ENCODE results near the gene GTF2IRD1. TPM values are rescaled to one million over a fixed set of nuclear protein-coding genes. Genes with fewer than 3 reads are reported as not detected.
"Not testable (repeated sequence)": the region's sequence is repeated elsewhere in the genome, so short reads cannot be mapped to it uniquely, and the experiment has no call there.

The GTF2IRD1 gene
- total RNA-seq, 1 experiment from 2014 or later, result 73.6 TPM

- DNase-seq (ENCODE audit: low spot score), result no peak
- Histone ChIP-seq H3K9me3 (ENCODE audit: low read depth, low read length, poor library complexity, severe bottlenecking) (no peaks in the 10 kb centered on the region), H3K27ac (ENCODE audit: low read depth, low read length, poor library complexity, severe bottlenecking) (no peak overlapping the region), H3K4me3 (ENCODE audit: low read depth, low read length, poor library complexity, severe bottlenecking) (no peak overlapping the region), H3K4me1 (ENCODE audit: insufficient read depth, low read length, poor library complexity, severe bottlenecking) (no peaks in the 10 kb centered on the region), H3K27me3 (replicated peaks; ENCODE audit: insufficient read depth, low read depth, low read length, poor library complexity) (no peaks in the 10 kb centered on the region), H3K36me3 (ENCODE audit: insufficient read depth, low read length, poor library complexity, severe bottlenecking) (peaks cover 5% of the 10 kb centered on the region)
- TF ChIP-seq EZH2 (IDR thresholded peaks at IDR 0.05; ENCODE audit: borderline replicate concordance, low read depth, low read length, poor library complexity, severe bottlenecking), result no peak
- TF ChIP-seq, protein P1, sequence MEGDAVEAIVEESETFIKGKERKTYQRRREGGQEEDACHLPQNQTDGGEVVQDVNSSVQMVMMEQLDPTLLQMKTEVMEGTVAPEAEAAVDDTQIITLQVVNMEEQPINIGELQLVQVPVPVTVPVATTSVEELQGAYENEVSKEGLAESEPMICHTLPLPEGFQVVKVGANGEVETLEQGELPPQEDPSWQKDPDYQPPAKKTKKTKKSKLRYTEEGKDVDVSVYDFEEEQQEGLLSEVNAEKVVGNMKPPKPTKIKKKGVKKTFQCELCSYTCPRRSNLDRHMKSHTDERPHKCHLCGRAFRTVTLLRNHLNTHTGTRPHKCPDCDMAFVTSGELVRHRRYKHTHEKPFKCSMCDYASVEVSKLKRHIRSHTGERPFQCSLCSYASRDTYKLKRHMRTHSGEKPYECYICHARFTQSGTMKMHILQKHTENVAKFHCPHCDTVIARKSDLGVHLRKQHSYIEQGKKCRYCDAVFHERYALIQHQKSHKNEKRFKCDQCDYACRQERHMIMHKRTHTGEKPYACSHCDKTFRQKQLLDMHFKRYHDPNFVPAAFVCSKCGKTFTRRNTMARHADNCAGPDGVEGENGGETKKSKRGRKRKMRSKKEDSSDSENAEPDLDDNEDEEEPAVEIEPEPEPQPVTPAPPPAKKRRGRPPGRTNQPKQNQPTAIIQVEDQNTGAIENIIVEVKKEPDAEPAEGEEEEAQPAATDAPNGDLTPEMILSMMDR (conservative IDR thresholded peaks at IDR 0.05; ENCODE audit: low read depth, low read length), result no peak
- CTCF ChIA-PET, result interaction anchor here (0.5 kb wide), 1 partner anchor 630 kb away, joined by 5 read pairs; no protein-coding TSS in a partner anchor
- POLR2A ChIA-PET (ENCODE audit: low non-redundant PET), result no interaction called here
- no TSS peak for BruUV-seq (replicated peaks)
- intact Hi-C loops (cut with micrococcal nuclease; ENCODE audit: unreplicated experiment), result loop anchor here (10.0 kb wide), 1 partner anchor 543 kb away; the partner anchor contains the start of gene TMEM270
Measured at GRCh38 chr7:74407958-74408357, 45.7 kb upstream of the GTF2IRD1 start.

DNA sequence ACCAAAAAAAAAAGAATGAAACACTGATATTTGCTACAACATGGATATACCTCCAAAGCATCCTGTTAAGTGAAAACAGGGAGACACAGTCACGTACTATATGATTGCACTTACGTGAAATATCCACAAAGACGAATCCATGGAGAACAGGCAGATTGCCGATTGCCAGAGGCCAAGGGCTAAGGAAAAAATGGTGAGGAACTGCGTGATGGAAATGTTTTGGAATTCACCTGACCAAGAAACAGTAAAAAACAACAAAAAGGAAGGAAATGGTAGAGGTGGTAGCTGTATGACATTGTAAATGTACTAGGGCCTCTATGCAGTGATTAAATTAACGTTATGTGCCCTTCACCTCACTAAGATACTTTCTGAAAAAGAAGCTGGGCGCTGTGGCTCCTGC is 44.1 kb upstream of the GTF2IRD1 start:
- no peak for DNase-seq (ENCODE audit: low spot score)
- no TSS peak for BruUV-seq (replicated peaks)
- Histone ChIP-seq H3K27ac (ENCODE audit: low read depth, low read length, poor library complexity, severe bottlenecking) (no peak overlapping the region), H3K4me3 (ENCODE audit: low read depth, low read length, poor library complexity, severe bottlenecking) (no peak overlapping the region), H3K4me1 (ENCODE audit: insufficient read depth, low read length, poor library complexity, severe bottlenecking) (no peaks in the 10 kb centered on the region), H3K27me3 (replicated peaks; ENCODE audit: insufficient read depth, low read depth, low read length, poor library complexity) (no peaks in the 10 kb centered on the region), H3K36me3 (ENCODE audit: insufficient read depth, low read length, poor library complexity, severe bottlenecking) (peaks cover 4% of the 10 kb centered on the region), H3K9me3 (ENCODE audit: low read depth, low read length, poor library complexity, severe bottlenecking) (no peaks in the 10 kb centered on the region)
- intact Hi-C loops (cut with micrococcal nuclease; ENCODE audit: unreplicated experiment), result loop anchor here (10.0 kb wide), 1 partner anchor 545 kb away; the partner anchor contains the start of gene TMEM270
- no peak for TF ChIP-seq EZH2 (IDR thresholded peaks at IDR 0.05; ENCODE audit: borderline replicate concordance, low read depth, low read length, poor library complexity, severe bottlenecking)
- TF ChIP-seq, protein P1 (conservative IDR thresholded peaks at IDR 0.05; ENCODE audit: low read depth, low read length), result no peak
- ChIA-PET POLR2A (ENCODE audit: low non-redundant PET) (no interaction called here), CTCF (no interaction called here)

DNA sequence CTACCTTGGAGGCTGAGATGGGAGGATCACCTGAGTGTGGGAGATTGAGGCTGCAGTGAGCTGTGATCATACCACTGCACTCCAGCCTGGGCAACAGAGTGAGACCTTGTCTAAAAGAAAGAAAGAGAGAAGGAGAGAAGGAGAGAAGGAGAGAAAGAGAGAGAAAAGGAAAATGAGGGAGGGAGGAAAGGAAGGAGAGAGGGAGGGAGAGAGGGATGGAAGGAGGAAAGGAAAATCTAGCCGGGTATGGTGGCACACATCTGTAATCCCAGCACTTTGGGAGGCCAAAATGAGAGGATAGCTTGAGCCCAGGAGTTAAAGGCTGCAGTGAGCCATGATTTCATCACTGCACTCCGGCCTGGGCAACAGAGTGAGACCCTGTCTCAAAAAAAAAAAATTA is 42.9 kb upstream of the GTF2IRD1 start:
- BruUV-seq (replicated peaks), result no TSS peak
- TF ChIP-seq, protein P1 (conservative IDR thresholded peaks at IDR 0.05; ENCODE audit: low read depth, low read length), result no peak
- no peak for TF ChIP-seq EZH2 (IDR thresholded peaks at IDR 0.05; ENCODE audit: borderline replicate concordance, low read depth, low read length, poor library complexity, severe bottlenecking)
- no peak for DNase-seq (ENCODE audit: low spot score)
- H3K4me1 ChIP-seq (ENCODE audit: insufficient read depth, low read length, poor library complexity, severe bottlenecking), result no peaks in the 10 kb centered on the region
- no peak overlapping the region for H3K4me3 ChIP-seq (ENCODE audit: low read depth, low read length, poor library complexity, severe bottlenecking)
- ChIA-PET POLR2A (ENCODE audit: low non-redundant PET) (no interaction called here), CTCF (interaction anchor here (1.3 to 1.4 kb wide), 2 partner anchors 10 to 155 kb away, joined by 3 to 6 read pairs; no protein-coding TSS in a partner anchor)
- H3K27ac ChIP-seq (ENCODE audit: low read depth, low read length, poor library complexity, severe bottlenecking), result no peak overlapping the region
- no peaks in the 10 kb centered on the region for H3K36me3 ChIP-seq (ENCODE audit: insufficient read depth, low read length, poor library complexity, severe bottlenecking)
- H3K27me3 ChIP-seq (replicated peaks; ENCODE audit: insufficient read depth, low read depth, low read length, poor library complexity), result no peaks in the 10 kb centered on the region
- H3K9me3 ChIP-seq (ENCODE audit: low read depth, low read length, poor library complexity, severe bottlenecking), result no peaks in the 10 kb centered on the region
- intact Hi-C loops (cut with micrococcal nuclease; ENCODE audit: unreplicated experiment), result loop anchor here (10.0 kb wide), 1 partner anchor 284 kb away; no protein-coding TSS in a partner anchor

DNA sequence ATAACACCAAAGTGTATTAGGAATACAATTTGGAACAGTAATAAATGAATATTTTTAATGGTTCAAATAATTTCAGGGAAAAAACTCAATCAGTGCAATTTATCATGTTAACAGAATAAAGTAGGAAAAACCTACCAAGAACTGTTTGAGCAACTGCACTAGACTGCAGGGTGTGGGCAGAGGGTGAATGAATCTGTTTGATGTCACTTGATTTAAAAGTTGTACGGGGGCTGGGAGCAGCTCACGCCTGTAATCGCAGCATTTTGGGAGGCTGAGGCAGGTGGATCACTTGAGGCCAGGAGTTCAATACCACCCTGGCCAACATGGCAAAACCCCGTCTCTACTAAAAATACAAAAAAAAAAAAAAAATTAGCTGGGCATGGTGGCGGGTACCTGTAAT is 42.1 kb upstream of the GTF2IRD1 start:
- H3K27ac ChIP-seq (ENCODE audit: low read depth, low read length, poor library complexity, severe bottlenecking); H3K4me3 ChIP-seq (ENCODE audit: low read depth, low read length, poor library complexity, severe bottlenecking); H3K9me3 ChIP-seq (ENCODE audit: low read depth, low read length, poor library complexity, severe bottlenecking); H3K36me3 ChIP-seq (ENCODE audit: insufficient read depth, low read length, poor library complexity, severe bottlenecking); H3K4me1 ChIP-seq (ENCODE audit: insufficient read depth, low read length, poor library complexity, severe bottlenecking); DNase-seq (ENCODE audit: low spot score); POLR2A ChIA-PET (ENCODE audit: low non-redundant PET); BruUV-seq (replicated peaks); H3K27me3 ChIP-seq (replicated peaks; ENCODE audit: insufficient read depth, low read depth, low read length, poor library complexity): not testable (repeated sequence)
- CTCF ChIA-PET, result interaction anchor here (1.4 kb wide), 1 partner anchor 10 kb away, joined by 3 read pairs; no protein-coding TSS in a partner anchor
- intact Hi-C loops (cut with micrococcal nuclease; ENCODE audit: unreplicated experiment), result loop anchor here (10.0 kb wide), 1 partner anchor 283 kb away; no protein-coding TSS in a partner anchor

Data from A673 (cell line).